GM21367 (cell line): ENCODE data around the gene PHAF1.

Experiments used
- ATAC-seq: cut with Tn5 transposase; IDR thresholded peaks from one replicate; pipeline ENCODE4 v1.9.1; 2021; ENCODE audit not compliant: unreplicated experiment

The PHAF1 gene

GRCh38 chr16:67162506-67163163 is 52.9 kb downstream of the PHAF1 start:
- no peak for ATAC-seq

- ATAC-seq, result no peak
Observed at GRCh38 chr16:67163164-67163998, 53.6 kb downstream of the PHAF1 start.

- no peak for ATAC-seq
Observed at GRCh38 chr16:67163999-67164558, 54.3 kb downstream of the PHAF1 start.

- ATAC-seq, result no peak
Observed at GRCh38 chr16:67164599-67165061, 54.9 kb downstream of the PHAF1 start, which contains the start of gene HSF4. HSF4 (plus strand) TSS chr16:67164745; CDS start chr16:67164812, 67 bp downstream.

GRCh38 chr16:67165121-67166078 is 55.7 kb downstream of the PHAF1 start:
- no peak for ATAC-seq

GRCh38 chr16:67166110-67166547 is 56.4 kb downstream of the PHAF1 start:
- no peak for ATAC-seq

GRCh38 chr16:67166598-67167168 is 56.9 kb downstream of the PHAF1 start:
- ATAC-seq, result no peak

- ATAC-seq, result no peak
Observed at GRCh38 chr16:67167588-67167987, 57.8 kb downstream of the PHAF1 start.

GRCh38 chr16:67169011-67169451 is 59.3 kb downstream of the PHAF1 start:
- no peak for ATAC-seq

GRCh38 chr16:67169642-67170167 is 60.0 kb downstream of the PHAF1 start:
- ATAC-seq, result no peak

GRCh38 chr16:67170168-67170948 is 60.6 kb downstream of the PHAF1 start, which contains the start of gene NOL3:
NOL3 (plus strand) TSS chr16:67170538.
- ATAC-seq, result peak; percentile 26

- ATAC-seq, result peak; percentile 1
Observed at GRCh38 chr16:67170949-67171649, 61.4 kb downstream of the PHAF1 start.

- ATAC-seq, result no peak
Observed at GRCh38 chr16:67173323-67173722, 63.6 kb downstream of the PHAF1 start.

GRCh38 chr16:67173808-67174705 is 64.3 kb downstream of the PHAF1 start:
- peak; percentile 31 for ATAC-seq

- ATAC-seq, result no peak
Observed at GRCh38 chr16:67174706-67175231, 65.0 kb downstream of the PHAF1 start.

GRCh38 chr16:67176662-67177061 is 66.9 kb downstream of the PHAF1 start:
- ATAC-seq, result no peak
